GM23248 (cell line): ENCODE data around the gene CALB2. TPM values are rescaled to one million over a fixed set of nuclear protein-coding genes. Genes with fewer than 3 reads are reported as not detected.

Experiments
- DNase-seq: peaks from one replicate; pipeline ENCODE4 v3.0.0-alpha.2; 2015
- H2AFZ ChIP-seq: fragments of 200-600 bp; sonication (generic); 2 replicates; pipeline ENCODE4 v1.6.1; 2016; ENCODE audit warnings: antibody characterized with exemption
- H3F3A ChIP-seq: fragments of 200-600 bp; sonication (generic); 2 replicates; pipeline ENCODE4 v1.6.1; 2016; ENCODE audit warnings: mild to moderate bottlenecking, antibody characterized with exemption, mixed run types; ENCODE audit not compliant: insufficient read depth
- H3K27ac ChIP-seq: fragments of 200-600 bp; sonication (generic); 2 replicates; pipeline ENCODE4 v1.5.1; 2016; ENCODE audit warnings: mild to moderate bottlenecking
- H3K27me3 ChIP-seq: fragments of 200-600 bp; sonication (generic); replicated peaks from 2 replicates; pipeline ENCODE4 v1.6.1; 2016; ENCODE audit warnings: mild to moderate bottlenecking; ENCODE audit not compliant: insufficient read depth
- H3K36me3 ChIP-seq: fragments of 200-600 bp; sonication (generic); 2 replicates; pipeline ENCODE4 v1.6.1; 2016; ENCODE audit warnings: low read depth, mild to moderate bottlenecking
- H3K4me1 ChIP-seq: fragments of 200-600 bp; sonication (generic); 2 replicates; pipeline ENCODE4 v1.6.1; 2016; ENCODE audit warnings: mild to moderate bottlenecking; ENCODE audit not compliant: insufficient read depth
- H3K4me2 ChIP-seq: fragments of 200-600 bp; sonication (generic); one replicate; pipeline ENCODE4 v1.6.1; 2016; ENCODE audit warnings: mild to moderate bottlenecking; ENCODE audit not compliant: unreplicated experiment
- H3K4me3 ChIP-seq: fragments of 200-600 bp; sonication (generic); 2 replicates; pipeline ENCODE4 v1.5.1; 2016; ENCODE audit warnings: mild to moderate bottlenecking
- H3K79me2 ChIP-seq: fragments of 200-600 bp; sonication (generic); 2 replicates; pipeline ENCODE4 v1.6.1; 2016; ENCODE audit warnings: mild to moderate bottlenecking; ENCODE audit not compliant: insufficient read depth
- H3K9ac ChIP-seq: fragments of 200-600 bp; sonication (generic); 2 replicates; pipeline ENCODE4 v1.6.1; 2016; ENCODE audit warnings: mild to moderate bottlenecking
- H3K9me2 ChIP-seq: fragments of 200-600 bp; sonication (generic); 2 replicates; pipeline ENCODE4 v1.6.1; 2016; ENCODE audit warnings: mixed run types, mild to moderate bottlenecking, moderate library complexity; ENCODE audit not compliant: insufficient read depth
- H3K9me3 ChIP-seq: fragments of 200-600 bp; sonication (generic); one replicate; pipeline ENCODE4 v1.6.1; 2017; ENCODE audit warnings: low read depth
- H4K20me1 ChIP-seq: fragments of 200-600 bp; sonication (generic); 2 replicates; pipeline ENCODE4 v1.6.0; 2016; ENCODE audit not compliant: insufficient read depth
- EZH2 ChIP-seq: fragments of 200-600 bp; sonication (generic); IDR thresholded peaks from 2 replicates; pipeline ENCODE4 v1.6.1; 2018; ENCODE audit warnings: antibody characterized with exemption, mild to moderate bottlenecking; ENCODE audit not compliant: insufficient read depth, poor library complexity, severe bottlenecking
- EZH2phosphoT487 ChIP-seq: fragments of 200-600 bp; sonication (generic); IDR thresholded peaks from 2 replicates; pipeline ENCODE4 v1.6.1; 2018; ENCODE audit warnings: antibody characterized with exemption, moderate library complexity, mild to moderate bottlenecking, low read depth; ENCODE audit not compliant: insufficient read depth
- WGBS, 2 experiments: methylation state at CpG; one replicate each; pipeline ENCODE4 v1.1.6; 2015 to 2017; ENCODE audit warnings: low lambda C conversion rate in 2 of 2, low coverage in 1 of 2; ENCODE audit errors: missing lambda C conversion rate in 2 of 2; 5-methylcytosine and 5-hydroxymethylcytosine counted together
- in situ Hi-C: fragments of 300-500 bp; cut with MboI; formaldehyde crosslinking; loops from 2 replicates; pipeline ENCODE4 v1.15.0; 2020
- polyA plus RNA-seq: library from polyadenylated mRNA; unstranded; fragments of >200 nt; fragmentation: Nextera tagmentation; extraction: Ambion mirVana; gene quantifications from 2 replicates; pipeline ENCODE4 v1.2.1, GENCODE V29; 2016
- total RNA-seq: library from RNA; depleted of rRNA; stranded (reverse); fragments of >200 nt; shearing (Covaris generic); gene quantifications from 2 replicates; pipeline ENCODE4 v1.2.3, GENCODE V29; 2014

CALB2 gene
- total and polyA plus RNA-seq, 2 experiments from 2014 or later, result 1.2 to 1.8 TPM

GRCh38 chr16:71344315-71344905 is 14.1 kb upstream of the CALB2 start:
- Histone ChIP-seq H2AFZ (no peak overlapping the region), H3K9ac (no peak overlapping the region), H3K79me2 (no peaks in the 10 kb centered on the region), H3K9me2 (no peaks in the 10 kb centered on the region), H3K27ac (no peak overlapping the region), H3K4me2 (no peak overlapping the region), H3K9me3 (no peaks in the 10 kb centered on the region), H3K4me1 (no peaks in the 10 kb centered on the region), H4K20me1 (no peaks in the 10 kb centered on the region), H3K27me3 (no peaks in the 10 kb centered on the region), H3K36me3 (no peaks in the 10 kb centered on the region), H3F3A (no peaks in the 10 kb centered on the region), H3K4me3 (no peak overlapping the region)
- 43 to 46% methylated on average over 13 of the region's 13 CpGs for WGBS, 2 experiments
- DNase-seq, result no peak
- TF ChIP-seq EZH2 (no peak), EZH2phosphoT487 (no peak)
- in situ Hi-C loops, result no loop called here

GRCh38 chr16:71345031-71345430 is 13.5 kb upstream of the CALB2 start:
- Histone ChIP-seq H3K27me3 (no peaks in the 10 kb centered on the region), H3K27ac (no peak overlapping the region), H3K36me3 (no peaks in the 10 kb centered on the region), H3F3A (no peaks in the 10 kb centered on the region), H3K4me2 (no peak overlapping the region), H4K20me1 (no peaks in the 10 kb centered on the region), H2AFZ (no peak overlapping the region), H3K9ac (no peak overlapping the region), H3K79me2 (no peaks in the 10 kb centered on the region), H3K4me1 (no peaks in the 10 kb centered on the region), H3K9me2 (no peaks in the 10 kb centered on the region), H3K9me3 (no peaks in the 10 kb centered on the region), H3K4me3 (no peak overlapping the region)
- WGBS, 2 experiments, result 47 to 53% methylated on average over 10 of the region's 10 CpGs
- in situ Hi-C loops, result no loop called here
- TF ChIP-seq EZH2 (no peak), EZH2phosphoT487 (no peak)
- no peak for DNase-seq

GRCh38 chr16:71347146-71347545 is 11.4 kb upstream of the CALB2 start:
- Histone ChIP-seq H3K79me2 (no peaks in the 10 kb centered on the region), H3K4me1 (no peaks in the 10 kb centered on the region), H3K4me2 (no peak overlapping the region), H3K27me3 (peaks cover 11% of the 10 kb centered on the region; the same call in 1 of the 2 replicates), H3K9me2 (no peaks in the 10 kb centered on the region), H3K4me3 (no peak overlapping the region), H2AFZ (no peak overlapping the region), H3K36me3 (no peaks in the 10 kb centered on the region), H3K9ac (no peak overlapping the region), H3K27ac (no peak overlapping the region), H4K20me1 (no peaks in the 10 kb centered on the region), H3F3A (no peaks in the 10 kb centered on the region), H3K9me3 (no peaks in the 10 kb centered on the region)
- no peak for DNase-seq
- WGBS, 2 experiments, result 37 to 47% methylated on average over 7 of the region's 7 CpGs
- TF ChIP-seq EZH2 (no peak), EZH2phosphoT487 (no peak)
- in situ Hi-C loops, result no loop called here

DNA sequence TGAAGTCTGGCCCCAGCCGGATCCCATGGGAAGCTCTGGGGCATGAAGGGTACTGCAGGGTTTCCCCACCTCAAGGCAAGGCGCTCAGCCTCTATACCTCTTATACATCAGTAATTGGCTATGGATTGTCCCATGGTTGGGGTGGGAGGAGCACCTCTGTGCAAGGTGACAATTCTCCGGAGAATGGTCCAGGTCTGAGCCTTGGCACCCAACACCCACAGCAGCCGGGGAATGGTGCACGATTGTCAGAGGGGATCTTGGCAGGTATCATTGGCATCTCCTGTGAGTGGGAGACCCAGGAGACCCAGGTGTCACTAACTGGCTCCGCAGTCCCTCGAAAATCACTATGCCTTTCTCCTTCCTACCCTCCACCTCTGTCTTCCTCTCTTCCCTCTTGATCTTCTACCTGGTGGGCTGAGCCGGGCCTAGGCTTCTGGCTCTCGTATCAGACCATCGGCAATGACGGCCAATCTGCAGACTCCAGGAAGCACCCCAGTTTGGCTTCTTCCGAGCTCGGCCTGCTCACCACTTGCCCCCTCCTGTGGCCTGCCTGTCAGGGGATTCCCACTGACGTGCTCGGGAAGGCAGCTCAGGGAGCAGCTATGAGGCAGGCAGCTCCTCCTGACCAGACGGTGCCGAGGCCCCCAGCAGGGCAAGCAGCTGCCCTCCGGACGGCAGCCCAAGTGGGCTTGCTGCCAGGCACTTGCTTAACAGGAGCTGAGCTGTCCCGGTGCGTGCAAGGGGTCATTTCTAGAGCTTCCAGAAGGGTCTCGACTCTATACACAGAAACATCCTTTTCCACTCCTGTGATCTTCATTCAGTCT is 10.0 kb upstream of the CALB2 start:
- Histone ChIP-seq H3K4me3 (no peak overlapping the region), H3K4me1 (no peaks in the 10 kb centered on the region), H4K20me1 (no peaks in the 10 kb centered on the region), H3K9me3 (no peaks in the 10 kb centered on the region), H3K27ac (no peak overlapping the region), H2AFZ (no peak overlapping the region), H3K27me3 (peaks cover 12% of the 10 kb centered on the region; the same call in 1 of the 2 replicates), H3K9me2 (no peaks in the 10 kb centered on the region), H3K4me2 (no peak overlapping the region), H3K36me3 (no peaks in the 10 kb centered on the region), H3K79me2 (no peaks in the 10 kb centered on the region), H3F3A (no peaks in the 10 kb centered on the region), H3K9ac (no peak overlapping the region)
- no peak for DNase-seq
- no peak for TF ChIP-seq EZH2
- no peak for TF ChIP-seq EZH2phosphoT487
- in situ Hi-C loops, result no loop called here
- WGBS, 2 experiments, result 57 to 59% methylated on average over 22 of the region's 22 CpGs
